Gastrocnemius medialis (tissue), 4 donors: Measurements from ENCODE around the gene HPCAL4. TPM values are rescaled to one million over a fixed set of nuclear protein-coding genes. Genes with fewer than 3 reads are reported as not detected.

ENCODE experiments used
- ATAC-seq, 2 donors: fragments of 150-250 bp; one replicate each; pipeline ENCODE4 v1.9.1; 2016
- DNase-seq, 2 donors: peaks; one replicate each; pipeline ENCODE4 v3.0.0-alpha.2; 2019
- H3K27ac ChIP-seq, 4 donors: fragments of 200-600 bp; sonication (generic); 1 replicate in 1 of 4; 2 replicates in 3 of 4; pipeline ENCODE4 v1.5.1; 2016 to 2018; ENCODE audit warnings: mild to moderate bottlenecking in 2 of 4, moderate library complexity in 1 of 4
- H3K27me3 ChIP-seq, 3 donors: fragments of 200-600 bp; sonication (generic) in 2 of 3; 1 replicate in 1 of 3; 2 replicates in 2 of 3; pipeline versions ENCODE4 v1.5.1 to v1.6.0; 2016 to 2019; ENCODE audit warnings: mild to moderate bottlenecking in 1 of 3, moderate library complexity in 1 of 3
- H3K36me3 ChIP-seq, 2 donors: fragments of 200-600 bp; sonication (generic) in 1 of 2; one replicate each; pipeline ENCODE4 v1.5.1; 2017 to 2018
- H3K4me1 ChIP-seq, 2 donors: fragments of 200-600 bp; sonication (generic) in 1 of 2; one replicate each; pipeline ENCODE4 v1.5.1; 2016 to 2017; ENCODE audit warnings: mild to moderate bottlenecking in 2 of 2
- H3K4me3 ChIP-seq, 4 donors: fragments of 200-600 bp; sonication (generic) in 3 of 4; 1 replicate in 1 of 4; 2 replicates in 3 of 4; pipeline ENCODE4 v1.5.1; 2016 to 2019; ENCODE audit warnings: mild to moderate bottlenecking in 2 of 4
- H3K9me3 ChIP-seq, 3 donors: fragments of 200-600 bp; sonication (generic) in 2 of 3; 1 replicate in 1 of 3; 2 replicates in 2 of 3; pipeline ENCODE4 v1.5.1; 2016 to 2019
- CTCF ChIP-seq, 5 experiments: fragments of 450-650 bp in 3 of 5; fragments of 200-600 bp in 2 of 5; sonication (generic) in 2 of 5; IDR thresholded peaks in 4 of 5; conservative IDR thresholded peaks in 1 of 5; 1 replicate in 4 of 5; 2 replicates in 1 of 5; pipeline ENCODE4 v1.5.1; 2016 to 2019; ENCODE audit warnings: antibody characterized with exemption in 5 of 5, mild to moderate bottlenecking in 3 of 5, moderate library complexity in 3 of 5
- POLR2A ChIP-seq, 2 donors: fragments of 450-650 bp; IDR thresholded peaks; one replicate each; pipeline ENCODE4 v1.6.1; 2017; ENCODE audit warnings: antibody characterized with exemption in 2 of 2, mild to moderate bottlenecking in 2 of 2, moderate library complexity in 2 of 2
- in situ Hi-C, 4 donors: fragments of 200-750 bp; cut with MboI; loops; one replicate each; pipeline versions ENCODE4 v1.15.0 to v1.8.0; 2017; ENCODE audit warnings: low sequenced_read_pairs in 4 of 4
- intact Hi-C: fragments of 100-400 bp; cut with DNase I; formaldehyde crosslinking; loops from one replicate; pipeline ENCODE4 v1.15.1; 2023; ENCODE audit warnings: low total_unique reads
- total RNA-seq, 4 donors: library from RNA; depleted of rRNA; stranded (reverse); fragments of >200 nt; gene quantifications; one replicate each; pipeline versions ENCODE4 v1.1.0 to v1.2.3, GENCODE V29; 2016

The HPCAL4 gene
- total RNA-seq, 4 donors from 2014 or later = 0.92 to 9.0 (median 3.2) TPM

- in situ Hi-C loops = no loop called here
Observed at GRCh38 chr1:39668111-39668510, 23.1 kb downstream of the HPCAL4 start.

GRCh38 chr1:39666772-39667171 is 24.5 kb downstream of the HPCAL4 start:
- TF ChIP-seq CTCF (IDR thresholded peaks at IDR 0.05 in 4 of 5, conservative IDR thresholded peaks at IDR 0.05 in 1 of 5) (no peak), POLR2A (IDR thresholded peaks at IDR 0.05) (no peak)
- Histone ChIP-seq H3K9me3 (no peaks in the 10 kb centered on the region), H3K27ac (peak overlapping the region in 1 of 4 donors; percentile 93), H3K4me1 (peaks cover 43 to 54% of the 10 kb centered on the region in 2 donors), H3K36me3 (peaks cover 0 to 9% of the 10 kb centered on the region in 2 donors), H3K4me3 (no peak overlapping the region), H3K27me3 (no peaks in the 10 kb centered on the region)
- in situ Hi-C loops = no loop called here
- intact Hi-C loops = no loop called here
- DNase-seq = no peak
- ATAC-seq = no peak

More at GRCh38 chr1:39668111-39668510, 23.1 kb downstream of the HPCAL4 start:
- intact Hi-C loops = no loop called here
- ATAC-seq (peak; percentile 11 to 31), DNase-seq (peak in 1 of 2 donors; percentile 84)
- Histone ChIP-seq H3K27me3 (no peaks in the 10 kb centered on the region), H3K9me3 (no peaks in the 10 kb centered on the region), H3K27ac (peak overlapping the region; percentile 93 to 97 (median 96)), H3K36me3 (no peaks in the 10 kb centered on the region), H3K4me3 (no peak overlapping the region), H3K4me1 (peaks cover 54 to 61% of the 10 kb centered on the region in 2 donors)
- TF ChIP-seq CTCF (IDR thresholded peaks at IDR 0.05 in 4 of 5, conservative IDR thresholded peaks at IDR 0.05 in 1 of 5) = no peak
- TF ChIP-seq POLR2A (IDR thresholded peaks at IDR 0.05) = no peak

GRCh38 chr1:39663559-39663958 is 27.7 kb downstream of the HPCAL4 start:
- H3K4me1 ChIP-seq = peaks cover 16 to 24% of the 10 kb centered on the region in 2 donors
- in situ Hi-C loops = no loop called here
- peaks cover 0 to 30% of the 10 kb centered on the region in 2 donors for H3K36me3 ChIP-seq

GRCh38 chr1:39662861-39663260 is 28.4 kb downstream of the HPCAL4 start:
- Histone ChIP-seq H3K4me3 (no peak overlapping the region), H3K27me3 (no peaks in the 10 kb centered on the region), H3K27ac (peak overlapping the region; percentile 4 to 47 (median 42)), H3K9me3 (no peaks in the 10 kb centered on the region), H3K4me1 (peaks cover 9 to 17% of the 10 kb centered on the region in 2 donors), H3K36me3 (peaks cover 0 to 30% of the 10 kb centered on the region in 2 donors)
- TF ChIP-seq CTCF (IDR thresholded peaks at IDR 0.05 in 4 of 5, conservative IDR thresholded peaks at IDR 0.05 in 1 of 5) (no peak), POLR2A (IDR thresholded peaks at IDR 0.05) (no peak)
- DNase-seq (no peak), ATAC-seq (no peak)
- in situ Hi-C loops (no loop called here), intact Hi-C loops (no loop called here)

More at GRCh38 chr1:39663559-39663958, 27.7 kb downstream of the HPCAL4 start:
- TF ChIP-seq CTCF (IDR thresholded peaks at IDR 0.05 in 4 of 5, conservative IDR thresholded peaks at IDR 0.05 in 1 of 5) = no peak
- no peak for TF ChIP-seq POLR2A (IDR thresholded peaks at IDR 0.05)
- Histone ChIP-seq H3K4me3 (no peak overlapping the region), H3K9me3 (no peaks in the 10 kb centered on the region), H3K27ac (peak overlapping the region in 3 of 4 donors; percentile 4 to 46 (median 38)), H3K27me3 (no peaks in the 10 kb centered on the region)
- intact Hi-C loops = no loop called here
- ATAC-seq (no peak), DNase-seq (no peak)

GRCh38 chr1:39659538-39659937 is 31.7 kb downstream of the HPCAL4 start:
- Histone ChIP-seq H3K9me3 (no peaks in the 10 kb centered on the region), H3K4me3 (no peak overlapping the region), H3K36me3 (peaks cover 0 to 30% of the 10 kb centered on the region in 2 donors), H3K27me3 (no peaks in the 10 kb centered on the region), H3K4me1 (peaks cover 4 to 12% of the 10 kb centered on the region in 2 donors), H3K27ac (no peak overlapping the region)
- TF ChIP-seq CTCF (IDR thresholded peaks at IDR 0.05 in 4 of 5, conservative IDR thresholded peaks at IDR 0.05 in 1 of 5) (no peak), POLR2A (IDR thresholded peaks at IDR 0.05) (no peak)
- ATAC-seq (no peak), DNase-seq (no peak)
- intact Hi-C loops (no loop called here), in situ Hi-C loops (loop anchor here in 2 of 4 donors (10.0 kb wide), 1 partner anchor 55 kb away; no protein-coding TSS in a partner anchor)
